ENCODE data around the gene DNAJC6.
"Not testable (repeated sequence)": the region's sequence is repeated elsewhere in the genome, so short reads cannot be mapped to it uniquely, and the experiment has no call there.

Gene DNAJC6

DNA sequence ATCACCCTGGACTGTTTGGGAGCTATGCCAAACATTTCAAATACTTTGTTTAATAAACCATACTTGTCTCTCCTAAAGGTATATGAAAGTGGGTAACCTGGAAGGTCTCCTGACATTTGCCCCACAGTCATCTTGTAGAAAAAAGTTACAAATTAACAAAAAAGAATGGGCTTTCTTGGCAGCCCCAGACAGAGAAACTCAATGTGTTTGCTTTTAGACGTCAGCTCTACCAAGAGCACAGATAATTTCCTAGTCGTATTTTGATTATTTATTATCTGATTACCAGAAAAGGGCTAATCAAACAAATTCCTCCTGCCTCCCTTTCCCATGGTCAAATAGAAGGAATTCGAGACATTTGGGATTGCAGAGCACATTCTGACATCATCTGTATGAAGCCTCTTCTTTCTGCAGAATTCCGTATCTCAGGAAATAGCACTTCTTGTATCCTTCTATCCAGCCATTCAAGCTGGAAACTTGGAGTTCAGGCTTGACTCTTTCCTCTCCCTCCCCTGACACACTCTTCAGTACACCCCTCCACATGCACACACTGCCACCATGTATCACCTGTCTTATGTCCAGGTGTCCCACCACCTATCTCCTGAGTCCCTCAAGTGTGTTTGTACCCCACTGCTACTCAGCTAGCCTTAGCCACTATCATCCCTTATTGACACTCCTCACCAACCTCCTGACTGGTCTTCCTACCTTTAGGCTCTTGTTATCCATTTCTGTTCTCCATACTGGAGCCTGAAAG lies 68.3 kb downstream of the DNAJC6 start:
- no peak overlapping the region for H3K27ac ChIP-seq
- TF ChIP-seq, protein P1, sequence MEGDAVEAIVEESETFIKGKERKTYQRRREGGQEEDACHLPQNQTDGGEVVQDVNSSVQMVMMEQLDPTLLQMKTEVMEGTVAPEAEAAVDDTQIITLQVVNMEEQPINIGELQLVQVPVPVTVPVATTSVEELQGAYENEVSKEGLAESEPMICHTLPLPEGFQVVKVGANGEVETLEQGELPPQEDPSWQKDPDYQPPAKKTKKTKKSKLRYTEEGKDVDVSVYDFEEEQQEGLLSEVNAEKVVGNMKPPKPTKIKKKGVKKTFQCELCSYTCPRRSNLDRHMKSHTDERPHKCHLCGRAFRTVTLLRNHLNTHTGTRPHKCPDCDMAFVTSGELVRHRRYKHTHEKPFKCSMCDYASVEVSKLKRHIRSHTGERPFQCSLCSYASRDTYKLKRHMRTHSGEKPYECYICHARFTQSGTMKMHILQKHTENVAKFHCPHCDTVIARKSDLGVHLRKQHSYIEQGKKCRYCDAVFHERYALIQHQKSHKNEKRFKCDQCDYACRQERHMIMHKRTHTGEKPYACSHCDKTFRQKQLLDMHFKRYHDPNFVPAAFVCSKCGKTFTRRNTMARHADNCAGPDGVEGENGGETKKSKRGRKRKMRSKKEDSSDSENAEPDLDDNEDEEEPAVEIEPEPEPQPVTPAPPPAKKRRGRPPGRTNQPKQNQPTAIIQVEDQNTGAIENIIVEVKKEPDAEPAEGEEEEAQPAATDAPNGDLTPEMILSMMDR (IDR thresholded peaks at IDR 0.05; ENCODE audit: low read depth, low read length): no peak
- H3K4me3 ChIP-seq (ENCODE audit: low read depth, low read length): no peak overlapping the region
- no peaks in the 10 kb centered on the region for H3K36me3 ChIP-seq
- DNase-seq: no peak
- H3K27me3 ChIP-seq (ENCODE audit: insufficient read depth, low read depth, severe bottlenecking): no peaks in the 10 kb centered on the region
- H3K9me3 ChIP-seq (ENCODE audit: severe bottlenecking): no peaks in the 10 kb centered on the region

DNA sequence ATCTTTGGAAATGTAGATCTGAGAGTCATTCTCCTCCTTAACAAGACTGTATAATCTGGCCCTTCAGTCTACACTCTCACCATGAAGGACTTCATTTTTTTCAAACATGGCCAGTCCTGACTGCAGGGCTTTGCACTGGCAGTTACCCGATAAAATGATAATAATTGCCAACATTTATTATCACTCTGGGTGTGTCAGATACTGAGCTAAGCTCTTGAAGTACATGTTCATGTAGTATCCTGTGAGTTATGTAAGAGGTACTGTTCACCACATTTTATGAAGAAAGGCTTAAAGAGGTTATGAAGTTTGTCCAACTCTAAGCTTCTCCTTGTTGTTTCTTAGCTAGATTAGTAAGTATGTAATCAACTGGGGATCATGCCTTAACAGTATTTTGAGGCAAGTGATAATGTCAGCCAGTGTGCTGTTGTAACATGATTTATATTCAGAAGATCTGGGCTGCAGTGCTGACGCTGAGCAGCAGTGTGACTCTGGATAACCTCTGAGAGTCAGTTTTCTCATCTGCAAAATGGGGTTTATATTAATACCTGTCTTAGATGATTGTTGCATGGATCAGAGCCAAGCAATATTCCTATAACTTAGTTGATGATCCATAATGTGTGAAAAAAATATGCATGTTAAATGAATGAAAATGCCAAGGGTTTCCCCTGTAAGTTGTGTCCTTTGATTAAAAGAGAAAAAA lies 69.1 kb downstream of the DNAJC6 start:
- TF ChIP-seq, protein P1 (IDR thresholded peaks at IDR 0.05; ENCODE audit: low read depth, low read length): no peak
- H3K27me3 ChIP-seq (ENCODE audit: insufficient read depth, low read depth, severe bottlenecking): no peaks in the 10 kb centered on the region
- H3K36me3 ChIP-seq: no peaks in the 10 kb centered on the region
- H3K27ac ChIP-seq: no peak overlapping the region
- no peak for DNase-seq
- no peaks in the 10 kb centered on the region for H3K9me3 ChIP-seq (ENCODE audit: severe bottlenecking)
- H3K4me3 ChIP-seq (ENCODE audit: low read depth, low read length): no peak overlapping the region

DNA sequence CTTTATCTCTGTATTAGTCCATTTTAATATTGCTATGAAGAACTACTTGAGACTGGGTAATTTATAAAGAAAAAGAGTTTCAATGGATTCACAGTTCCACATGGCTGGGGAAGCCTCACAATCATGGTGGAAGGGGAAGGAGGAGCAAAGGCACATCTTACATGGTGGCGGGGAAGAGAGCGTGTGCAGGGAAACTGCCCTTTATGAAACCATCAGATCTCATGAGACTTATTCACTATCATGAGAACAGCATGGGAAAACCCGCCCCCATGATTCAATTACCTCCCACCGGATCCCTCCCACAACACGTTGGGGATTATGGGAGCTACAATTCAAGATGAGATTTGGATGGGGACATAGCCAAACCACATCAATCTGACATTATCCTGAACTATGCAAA lies 75.1 kb downstream of the DNAJC6 start:
- H3K4me3 ChIP-seq (ENCODE audit: low read depth, low read length); DNase-seq; H3K9me3 ChIP-seq (ENCODE audit: severe bottlenecking); H3K27ac ChIP-seq; H3K27me3 ChIP-seq (ENCODE audit: insufficient read depth, low read depth, severe bottlenecking): not testable (repeated sequence)
- peaks cover 12% of the 10 kb centered on the region for H3K36me3 ChIP-seq

DNA sequence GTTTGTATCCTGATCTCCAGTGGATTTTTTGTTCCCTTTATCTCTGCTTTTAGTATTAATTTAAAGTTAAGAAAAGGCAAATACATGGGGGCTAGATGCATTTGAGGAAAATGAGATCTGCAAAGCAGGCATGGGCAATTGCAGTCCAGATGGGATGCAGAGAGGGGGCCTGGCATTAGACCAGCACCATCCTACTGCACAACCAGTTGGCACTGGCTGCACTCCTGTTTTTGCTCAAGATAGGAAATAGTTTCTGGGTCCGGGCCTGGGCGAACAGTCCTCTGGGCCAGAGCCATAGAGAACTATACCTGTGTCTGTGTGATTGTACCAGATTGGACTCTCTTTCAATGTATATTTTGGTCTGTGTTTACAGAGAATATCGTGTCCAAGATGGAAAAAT lies 77.1 kb downstream of the DNAJC6 start:
- DNase-seq: no peak
- TF ChIP-seq, protein P1 (IDR thresholded peaks at IDR 0.05; ENCODE audit: low read depth, low read length): no peak
- H3K9me3 ChIP-seq (ENCODE audit: severe bottlenecking): no peaks in the 10 kb centered on the region
- peaks cover 15% of the 10 kb centered on the region for H3K36me3 ChIP-seq
- no peaks in the 10 kb centered on the region for H3K27me3 ChIP-seq (ENCODE audit: insufficient read depth, low read depth, severe bottlenecking)
- no peak overlapping the region for H3K4me3 ChIP-seq (ENCODE audit: low read depth, low read length)
- no peak overlapping the region for H3K27ac ChIP-seq

DNA sequence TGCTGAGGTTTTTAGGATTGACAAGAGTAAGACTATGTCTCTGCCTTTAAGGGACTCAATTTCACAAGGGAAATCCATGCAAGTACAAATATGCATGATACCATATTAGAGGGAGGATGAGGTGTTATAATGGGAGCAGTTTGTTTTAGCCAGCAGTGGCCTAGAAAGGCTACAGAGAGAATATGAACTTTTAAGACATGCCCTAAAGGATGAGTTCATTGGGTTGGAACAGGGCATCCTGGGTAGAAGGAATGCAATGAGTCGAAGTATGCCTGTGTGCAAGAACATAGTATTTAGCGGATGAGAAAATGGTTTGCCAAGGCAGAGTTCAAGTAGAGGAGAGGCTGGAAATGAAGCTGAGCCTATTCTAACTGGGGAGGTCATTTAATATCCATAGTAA lies 78.5 kb downstream of the DNAJC6 start:
- no peaks in the 10 kb centered on the region for H3K9me3 ChIP-seq (ENCODE audit: severe bottlenecking)
- TF ChIP-seq, protein P1 (IDR thresholded peaks at IDR 0.05; ENCODE audit: low read depth, low read length): no peak
- no peak for DNase-seq
- peaks cover 19% of the 10 kb centered on the region for H3K36me3 ChIP-seq
- H3K27me3 ChIP-seq (ENCODE audit: insufficient read depth, low read depth, severe bottlenecking): no peaks in the 10 kb centered on the region
- no peak overlapping the region for H3K27ac ChIP-seq
- H3K4me3 ChIP-seq (ENCODE audit: low read depth, low read length): no peak overlapping the region

DNA sequence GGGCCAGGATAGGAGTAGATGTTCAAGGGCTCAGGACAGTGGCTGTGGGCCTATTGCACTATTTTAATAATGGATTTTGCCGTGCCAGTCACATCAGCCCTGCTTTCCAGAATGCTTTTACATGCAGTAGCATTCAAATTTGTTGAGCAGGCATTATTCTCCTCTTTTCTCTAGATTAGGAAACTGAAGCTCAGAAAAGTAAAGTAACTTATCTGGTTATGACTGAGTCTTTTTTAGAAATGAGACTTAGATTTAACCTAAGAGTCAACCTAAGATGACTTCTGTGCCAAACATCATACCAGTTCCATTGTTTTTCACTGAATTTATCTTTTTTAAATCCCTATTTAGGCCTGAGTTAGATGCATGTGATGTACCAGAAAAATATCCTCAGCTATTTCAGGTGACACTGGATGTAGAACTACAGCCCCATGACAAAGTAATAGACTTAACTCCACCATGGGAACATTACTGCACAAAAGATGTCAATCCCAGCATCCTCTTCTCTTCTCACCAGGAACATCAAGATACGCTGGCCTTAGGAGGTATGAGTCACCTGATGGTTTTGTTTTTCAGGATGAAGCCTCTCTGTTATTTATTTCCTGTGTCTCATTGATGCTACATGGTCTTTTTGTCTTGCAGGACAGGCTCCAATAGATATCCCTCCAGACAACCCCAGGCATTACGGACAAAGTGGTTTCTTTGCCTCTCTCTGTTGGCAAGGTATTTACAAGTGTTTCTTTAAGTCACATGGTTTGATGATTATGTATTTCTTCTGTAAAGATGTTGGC lies 79.8 kb downstream of the DNAJC6 start:
- Histone ChIP-seq H3K27ac (no peak overlapping the region), H3K4me3 (ENCODE audit: low read depth, low read length) (no peak overlapping the region), H3K27me3 (ENCODE audit: insufficient read depth, low read depth, severe bottlenecking) (no peaks in the 10 kb centered on the region), H3K9me3 (ENCODE audit: severe bottlenecking) (no peaks in the 10 kb centered on the region), H3K36me3 (peaks cover 23% of the 10 kb centered on the region)
- TF ChIP-seq, protein P1 (IDR thresholded peaks at IDR 0.05; ENCODE audit: low read depth, low read length): no peak
- no peak for DNase-seq
